IMR-90 (cell line): ENCODE measurements around the gene TP73. TPM values are rescaled to one million over a fixed set of nuclear protein-coding genes. Genes with fewer than 3 reads are reported as not detected.

Experiments
- ATAC-seq: fragments of 200-7000 bp; cut with Tn5 transposase; 2 replicates; pipeline ENCODE4 v1.9.1; 2020; ENCODE audit warnings: low read depth, mild to moderate bottlenecking, moderate library complexity
- BruUV-seq: library from RNA; stranded (reverse); fragments of 400-500 nt; replicated peaks from 2 replicates; lab custom pipeline; 2021; lab: Mats Ljungman, UMichigan
- CTCF ChIA-PET: fragments of 300-600 bp; formaldehyde crosslinking; extraction: SDS; loops from one replicate; lab custom pipeline; 2021; ENCODE audit warnings: antibody characterized with exemption; lab: Yijun Ruan, JAX
- POLR2A ChIA-PET: fragments of 300-600 bp; sonication (Branson Sonifier 250); formaldehyde crosslinking; loops from one replicate; lab custom pipeline; 2022; ENCODE audit warnings: antibody characterized with exemption; ENCODE audit not compliant: unreplicated experiment; lab: Charles Lee
- DNase-seq: peaks from one replicate; pipeline ENCODE4 v3.0.0; 2013
- H2AFZ ChIP-seq: replicated peaks from 2 replicates; pipeline ENCODE3; 2013; ENCODE audit warnings: low read length, mild to moderate bottlenecking; ENCODE audit not compliant: poor library complexity
- H2AK5ac ChIP-seq: 2 replicates; pipeline ENCODE4 v1.6.1; 2013; ENCODE audit warnings: low read depth, low read length, inconsistent platforms
- H2AK9ac ChIP-seq: replicated peaks from 2 replicates; pipeline ENCODE3; 2013; ENCODE audit warnings: mild to moderate bottlenecking, low read depth, low read length, moderate library complexity; ENCODE audit not compliant: poor library complexity
- H2BK120ac ChIP-seq: 2 replicates; pipeline ENCODE4 v1.6.1; 2013; ENCODE audit warnings: low read depth, low read length, inconsistent platforms
- H2BK15ac ChIP-seq: 3 replicates; pipeline ENCODE4 v1.6.1; 2013; ENCODE audit warnings: low read depth, low read length, inconsistent platforms
- H2BK20ac ChIP-seq: 2 replicates; pipeline ENCODE4 v1.6.1; 2013; ENCODE audit warnings: low read depth, mild to moderate bottlenecking, inconsistent platforms, low read length, moderate library complexity
- H2BK5ac ChIP-seq: 2 replicates; pipeline ENCODE4 v1.6.1; 2013; ENCODE audit warnings: mild to moderate bottlenecking, low read depth, low read length, inconsistent platforms; ENCODE audit not compliant: poor library complexity, severe bottlenecking
- H3K14ac ChIP-seq: replicated peaks from 2 replicates; pipeline ENCODE4 v1.6.1; 2013; ENCODE audit warnings: low read depth, low read length, inconsistent platforms
- H3K18ac ChIP-seq: 2 replicates; pipeline ENCODE4 v1.6.1; 2013; ENCODE audit warnings: low read depth, low read length, control low read depth
- H3K23ac ChIP-seq: 2 replicates; pipeline ENCODE4 v1.6.1; 2013; ENCODE audit warnings: low read depth, low read length, inconsistent platforms
- H3K27ac ChIP-seq: 2 replicates; pipeline ENCODE4 v1.5.1; 2013; ENCODE audit warnings: mild to moderate bottlenecking, control low read depth, low read length; ENCODE audit not compliant: insufficient read depth
- H3K27me3 ChIP-seq: 2 replicates; pipeline ENCODE4 v1.6.1; 2013; ENCODE audit warnings: low read length; ENCODE audit not compliant: control insufficient read depth, insufficient read depth
- H3K36me3 ChIP-seq: 2 replicates; pipeline ENCODE4 v1.6.1; 2013; ENCODE audit warnings: low read length, mixed read lengths; ENCODE audit not compliant: control insufficient read depth, insufficient read depth
- H3K4ac ChIP-seq: 2 replicates; pipeline ENCODE4 v1.6.1; 2013; ENCODE audit warnings: low read depth, low read length, inconsistent platforms
- H3K4me1 ChIP-seq: 2 replicates; pipeline ENCODE4 v1.6.1; 2013; ENCODE audit warnings: low read length, mixed read lengths; ENCODE audit not compliant: control insufficient read depth, insufficient read depth
- H3K4me2 ChIP-seq: 2 replicates; pipeline ENCODE4 v1.6.1; 2013; ENCODE audit warnings: low read depth, mild to moderate bottlenecking, control low read depth, low read length, moderate library complexity
- H3K4me3 ChIP-seq: 2 replicates; pipeline ENCODE4 v1.5.1; 2013; ENCODE audit warnings: low read depth, mild to moderate bottlenecking, control low read depth, low read length, moderate library complexity; ENCODE audit not compliant: insufficient read depth
- H3K56ac ChIP-seq: 2 replicates; pipeline ENCODE4 v1.6.1; 2013; ENCODE audit warnings: low read length, inconsistent platforms; ENCODE audit not compliant: insufficient read depth; ENCODE audit errors: extremely low read depth
- H3K79me1 ChIP-seq, 2 experiments: 2 replicates each; pipeline ENCODE4 v1.6.1; 2013; ENCODE audit warnings: low read length in 2 of 2, inconsistent platforms in 1 of 2, low read depth in 1 of 2
- H3K9ac ChIP-seq: 2 replicates; pipeline ENCODE4 v1.6.1; 2013; ENCODE audit warnings: low read depth, low read length, control low read depth
- H3K9me1 ChIP-seq: 2 replicates; pipeline ENCODE4 v1.6.1; 2013; ENCODE audit warnings: low read length, inconsistent platforms; ENCODE audit not compliant: insufficient read depth
- H3K9me3 ChIP-seq: 2 replicates; pipeline ENCODE4 v1.6.1; 2013; ENCODE audit warnings: low read length; ENCODE audit not compliant: control insufficient read depth, insufficient read depth
- H4K20me1 ChIP-seq: 2 replicates; pipeline ENCODE4 v1.6.1; 2013; ENCODE audit warnings: low read length, inconsistent platforms; ENCODE audit not compliant: insufficient read depth
- H4K5ac ChIP-seq: 2 replicates; pipeline ENCODE4 v1.6.1; 2013; ENCODE audit warnings: mild to moderate bottlenecking, low read depth, low read length, control low read depth
- H4K8ac ChIP-seq, 2 experiments: 2 replicates each; pipeline ENCODE4 v1.6.1; 2013; ENCODE audit warnings: low read depth in 2 of 2, low read length in 2 of 2, control low read depth in 1 of 2, inconsistent platforms in 1 of 2
- H4K91ac ChIP-seq: 2 replicates; pipeline ENCODE4 v1.6.1; 2013; ENCODE audit warnings: low read depth, low read length, inconsistent platforms; ENCODE audit not compliant: insufficient read depth
- MAFK ChIP-seq: IDR thresholded peaks from 2 replicates; pipeline ENCODE4 v1.6.1; 2012; ENCODE audit warnings: low read depth, low read length, improper control_type of control experiment
- RFX5 ChIP-seq: IDR thresholded peaks from 2 replicates; pipeline ENCODE4 v1.8.0; 2012; ENCODE audit warnings: low read depth, mild to moderate bottlenecking, low read length, moderate library complexity
- WGBS, 2 experiments: methylation state at CpG; one replicate each; pipeline versions ENCODE4 v1.1.5 to v1.1.7; 2013; ENCODE audit warnings: missing lambda C conversion rate in 2 of 2; ENCODE audit not compliant: insufficient read length in 1 of 2; ENCODE audit errors: extremely low coverage in 2 of 2; 5-methylcytosine and 5-hydroxymethylcytosine counted together
- dilution Hi-C: fragments of 300-500 bp; cut with HindIII; formaldehyde crosslinking; loops from one replicate; pipeline ENCODE4 v1.14.3; 2018; ENCODE audit warnings: low sequenced_read_pairs; ENCODE audit not compliant: unreplicated experiment
- in situ Hi-C: fragments of 300-500 bp; cut with MboI; formaldehyde crosslinking; loops from 3 replicates; pipeline ENCODE4 v1.14.3; 2019; ENCODE audit warnings: low sequenced_read_pairs, inconsistent platforms, mixed read lengths
- intact Hi-C: fragments of 100-400 bp; cut with micrococcal nuclease; formaldehyde crosslinking; loops from 2 replicates; pipeline ENCODE4 v1.10.0; 2022
- polyA plus RNA-seq, 3 experiments: library from polyadenylated mRNA; depleted of rRNA; stranded (reverse); fragments of >200 nt; gene quantifications; 2 replicates each; pipeline ENCODE4 v1.2.3, GENCODE V29; 2012; ENCODE audit warnings: low replicate concordance in 1 of 3
- total RNA-seq: library from RNA; depleted of rRNA; stranded (reverse); fragments of >200 nt; gene quantifications from 2 replicates; pipeline ENCODE4 v1.2.3, GENCODE V29; 2012
- TF ChIP-seq, protein P1 (sequence below): fragments of 150-350 bp; IDR thresholded peaks from 2 replicates; pipeline ENCODE4 v1.6.1; 2016; ENCODE audit warnings: low read depth, mild to moderate bottlenecking, low read length, moderate library complexity, borderline replicate concordance

TP73 gene
- total and polyA plus RNA-seq, 2 of the 4 experiments (the other 2 are of a cell fraction), result not detected

DNA sequence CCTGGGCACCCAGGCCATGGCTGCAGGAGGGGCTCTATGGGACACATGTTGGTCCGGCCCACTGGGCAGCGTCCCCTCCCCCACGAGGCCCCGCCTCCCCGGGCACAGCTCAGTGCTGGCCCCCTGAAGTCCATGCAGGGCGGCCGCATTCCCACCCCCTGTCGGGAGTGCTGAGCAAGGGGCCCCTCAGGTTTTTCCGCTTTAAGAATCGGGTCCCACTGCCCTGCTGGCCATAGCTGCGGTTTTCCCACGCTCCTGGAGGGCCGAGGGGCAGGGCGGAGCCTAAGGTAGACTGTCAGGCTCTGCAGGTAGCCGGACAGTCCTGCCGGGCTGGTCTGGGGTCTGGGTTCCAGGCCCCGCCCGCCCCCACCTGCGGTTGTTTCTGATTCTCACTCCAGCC, 56.5 kb downstream of the TP73 start:
- in situ Hi-C loops, result no loop called here

More for the DNA sequence above, 56.5 kb downstream of the TP73 start:
- H3K23ac ChIP-seq, result no peak overlapping the region
- no peak for TF ChIP-seq MAFK
- TF ChIP-seq, protein P1, sequence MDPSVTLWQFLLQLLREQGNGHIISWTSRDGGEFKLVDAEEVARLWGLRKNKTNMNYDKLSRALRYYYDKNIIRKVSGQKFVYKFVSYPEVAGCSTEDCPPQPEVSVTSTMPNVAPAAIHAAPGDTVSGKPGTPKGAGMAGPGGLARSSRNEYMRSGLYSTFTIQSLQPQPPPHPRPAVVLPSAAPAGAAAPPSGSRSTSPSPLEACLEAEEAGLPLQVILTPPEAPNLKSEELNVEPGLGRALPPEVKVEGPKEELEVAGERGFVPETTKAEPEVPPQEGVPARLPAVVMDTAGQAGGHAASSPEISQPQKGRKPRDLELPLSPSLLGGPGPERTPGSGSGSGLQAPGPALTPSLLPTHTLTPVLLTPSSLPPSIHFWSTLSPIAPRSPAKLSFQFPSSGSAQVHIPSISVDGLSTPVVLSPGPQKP, result no peak
- TF ChIP-seq RFX5, result no peak
- DNase-seq (no peak), ATAC-seq (no peak)
- peaks cover 65% of the 10 kb centered on the region for H3K27me3 ChIP-seq
- H2AK5ac ChIP-seq, result no peak overlapping the region
- H2AFZ ChIP-seq, result no peak overlapping the region
- H3K4me1 ChIP-seq, result no peaks in the 10 kb centered on the region
- no peak overlapping the region for H4K91ac ChIP-seq
- no peak overlapping the region for H3K56ac ChIP-seq
- no peaks in the 10 kb centered on the region for H3K36me3 ChIP-seq
- H3K18ac ChIP-seq, result no peak overlapping the region
- dilution Hi-C loops (no loop called here), intact Hi-C loops (no loop called here)
- no peak overlapping the region for H3K14ac ChIP-seq
- H4K5ac ChIP-seq, result no peak overlapping the region
- H3K4me3 ChIP-seq, result no peak overlapping the region
- no peak overlapping the region for H4K8ac ChIP-seq
- no peak overlapping the region for H3K27ac ChIP-seq
- H3K79me1 ChIP-seq, result no peaks in the 10 kb centered on the region
- no peaks in the 10 kb centered on the region for H3K9me1 ChIP-seq
- whole genome bisulfite sequencing, 2 experiments, result 10% methylated on average over 6 of the region's 19 CpGs; no CpG with 5 or more reads in 1 of the 2 experiments
- no peak overlapping the region for H2BK120ac ChIP-seq
- no peaks in the 10 kb centered on the region for H4K20me1 ChIP-seq
- no peak overlapping the region for H3K9ac ChIP-seq
- H3K4me2 ChIP-seq, result no peak overlapping the region
- H3K9me3 ChIP-seq, result no peaks in the 10 kb centered on the region
- ChIA-PET POLR2A (no interaction called here), CTCF (no interaction called here)
- H2BK15ac ChIP-seq, result no peak overlapping the region
- H2BK20ac ChIP-seq, result no peak overlapping the region
- no peak overlapping the region for H3K4ac ChIP-seq
- BruUV-seq, result no TSS peak
- no peak overlapping the region for H2BK5ac ChIP-seq
- no peak overlapping the region for H2AK9ac ChIP-seq
